Stimulated activated CD4-positive, alpha-beta T cell treated with anti-CD3 and anti-CD28 coated beads, Interleukin-2, amount 100 ng/mL, for 48 hours (primary cell): ENCODE data around the gene GPR108.
"Not testable (repeated sequence)": the region's sequence is repeated elsewhere in the genome, so short reads cannot be mapped to it uniquely, and the experiment has no call there.

Experiments
- DNase-seq, 2 donors: peaks; one replicate each; pipeline ENCODE4 v3.0.0-alpha.2; 2020

Gene GPR108

GRCh38 chr19:6760606-6761005 is 23.2 kb upstream of the GPR108 start:
- no peak for DNase-seq

GRCh38 chr19:6754653-6755463 is 17.5 kb upstream of the GPR108 start:
- no peak for DNase-seq

GRCh38 chr19:6754136-6754535 is 16.8 kb upstream of the GPR108 start:
- DNase-seq: no peak

GRCh38 chr19:6753178-6754031 is 16.0 kb upstream of the GPR108 start:
- DNase-seq: peak; percentile 82 to 87

- no peak for DNase-seq
Observed at GRCh38 chr19:6752256-6753177, 15.1 kb upstream of the GPR108 start.

- no peak for DNase-seq
Observed at GRCh38 chr19:6751189-6751588, 13.8 kb upstream of the GPR108 start.

GRCh38 chr19:6750062-6750461 is 12.7 kb upstream of the GPR108 start:
- DNase-seq: no peak

GRCh38 chr19:6748543-6748942 is 11.2 kb upstream of the GPR108 start:
- not testable (repeated sequence) for DNase-seq

GRCh38 chr19:6745965-6746364 is 8.6 kb upstream of the GPR108 start:
- DNase-seq: no peak

- DNase-seq: no peak
Observed at GRCh38 chr19:6744381-6745301, 7.3 kb upstream of the GPR108 start.

GRCh38 chr19:6743714-6744380 is 6.5 kb upstream of the GPR108 start:
- DNase-seq: no peak

- DNase-seq: no peak
Observed at GRCh38 chr19:6743066-6743465, 5.7 kb upstream of the GPR108 start.

- no peak for DNase-seq
Observed at GRCh38 chr19:6740589-6741343, 3.4 kb upstream of the GPR108 start.

- no peak for DNase-seq
Observed at GRCh38 chr19:6739883-6740588, 2.7 kb upstream of the GPR108 start.

GRCh38 chr19:6739390-6739882 is 2.1 kb upstream of the GPR108 start, which contains the start of gene TRIP10:
TRIP10 (plus strand) TSS chr19:6739680; CDS start chr19:6739762, 82 bp downstream.
- DNase-seq: peak; percentile 73 to 85

GRCh38 chr19:6738787-6739389 is 1.5 kb upstream of the GPR108 start:
- DNase-seq: peak in 1 of 2 donors; percentile 25

GRCh38 chr19:6737873-6738786 is 750 bp upstream of the GPR108 start:
- peak; percentile 68 to 69 for DNase-seq

- no peak for DNase-seq
Observed at GRCh38 chr19:6736917-6737283, 480 bp downstream of the GPR108 start.
